SH-SY5Y (cell line): ENCODE measurements around the gene PDZRN3.

ENCODE experiments used
- GATA2 ChIP-seq: IDR thresholded peaks from 2 replicates; pipeline ENCODE4 v1.6.1; 2011; ENCODE audit warnings: mild to moderate bottlenecking, low read depth, low read length
- GATA3 ChIP-seq: IDR thresholded peaks from 2 replicates; pipeline ENCODE4 v1.6.1; 2011; ENCODE audit warnings: low read depth, mild to moderate bottlenecking, low read length, moderate library complexity

DNA sequence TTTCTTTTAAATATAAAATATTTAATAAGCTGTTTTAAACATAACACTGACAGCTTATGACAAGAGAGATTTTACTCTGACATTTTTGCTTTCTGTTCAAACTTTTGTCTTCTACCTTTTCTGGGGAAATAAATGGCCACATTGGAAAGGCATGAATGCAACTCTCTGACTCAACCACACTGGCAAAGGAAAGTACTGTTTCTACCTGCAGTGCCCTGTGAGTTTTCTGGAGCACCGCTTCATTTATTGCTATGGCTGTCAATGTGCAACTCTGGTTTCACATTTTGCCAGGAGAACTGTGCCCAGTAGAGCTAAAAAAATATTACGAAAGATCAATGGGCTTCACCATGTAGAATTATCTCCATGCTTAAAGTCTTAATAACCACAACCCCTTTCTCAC lies 15.1 kb downstream of the PDZRN3 start:
- TF ChIP-seq GATA2 (no peak), GATA3 (no peak)
